Right atrium auricular region (tissue), 2 donors: ENCODE measurements around the gene TRIM47. TPM values are rescaled to one million over a fixed set of nuclear protein-coding genes. Genes with fewer than 3 reads are reported as not detected.

Source experiments
- DNase-seq: peaks from one replicate; pipeline ENCODE4 v3.0.0-alpha.2; 2019; ENCODE audit warnings: low spot score
- H3K27ac ChIP-seq, 2 donors: fragments of 200-600 bp; sonication (generic); 1 replicate in 1 of 2; 2 replicates in 1 of 2; pipeline ENCODE4 v1.5.1; 2016 to 2019
- H3K27me3 ChIP-seq, 2 donors: fragments of 200-600 bp; sonication (generic); one replicate each; pipeline versions ENCODE4 v1.5.1 to v1.6.0; 2017 to 2019
- H3K36me3 ChIP-seq: fragments of 200-600 bp; sonication (generic); one replicate; pipeline ENCODE4 v1.5.1; 2016
- H3K4me1 ChIP-seq, 2 donors: fragments of 200-600 bp; sonication (generic); one replicate each; pipeline versions ENCODE4 v1.5.1 to v1.6.0; 2017 to 2019
- H3K4me3 ChIP-seq, 2 donors: fragments of 200-600 bp; sonication (generic); 1 replicate in 1 of 2; 2 replicates in 1 of 2; pipeline ENCODE4 v1.5.1; 2017 to 2019; ENCODE audit warnings: mild to moderate bottlenecking in 1 of 2, moderate library complexity in 1 of 2
- H3K9me3 ChIP-seq, 2 donors: fragments of 200-600 bp; sonication (generic); one replicate each; pipeline ENCODE4 v1.5.1; 2019
- CTCF ChIP-seq, 2 donors: fragments of 200-600 bp; sonication (generic); IDR thresholded peaks; one replicate each; pipeline ENCODE4 v1.5.1; 2019; ENCODE audit warnings: antibody characterized with exemption in 2 of 2
- total RNA-seq, 2 donors: library from RNA; depleted of rRNA; stranded (reverse); fragments of >200 nt; gene quantifications; one replicate each; pipeline ENCODE4 v1.1.0, GENCODE V29; 2016

TRIM47 gene
- 10 to 100 TPM; 16.8 to 24.8 TPM for total RNA-seq

- Histone ChIP-seq H3K4me1 (peaks cover 0 to 50% of the 10 kb centered on the region in 2 donors), H3K4me3 (peak within 1 kb of the TSS; percentile 59 to 63), H3K27ac (peak within 1 kb of the TSS; percentile 93 to 94), H3K27me3 (no peaks in the 10 kb centered on the region), H3K36me3 (peaks cover 20% of the 10 kb centered on the region), H3K9me3 (no peaks in the 10 kb centered on the region)
- TF ChIP-seq CTCF (IDR thresholded peaks at IDR 0.05): no peak
- peak; percentile 72 for DNase-seq
These were observed at the start of gene TRIM47 for GRCh38 chr17:75878174-75878998. TSS of gene TRIM47 (minus strand) at chr17:75878581. CDS start at chr17:75878548, 33 bp downstream.

DNA sequence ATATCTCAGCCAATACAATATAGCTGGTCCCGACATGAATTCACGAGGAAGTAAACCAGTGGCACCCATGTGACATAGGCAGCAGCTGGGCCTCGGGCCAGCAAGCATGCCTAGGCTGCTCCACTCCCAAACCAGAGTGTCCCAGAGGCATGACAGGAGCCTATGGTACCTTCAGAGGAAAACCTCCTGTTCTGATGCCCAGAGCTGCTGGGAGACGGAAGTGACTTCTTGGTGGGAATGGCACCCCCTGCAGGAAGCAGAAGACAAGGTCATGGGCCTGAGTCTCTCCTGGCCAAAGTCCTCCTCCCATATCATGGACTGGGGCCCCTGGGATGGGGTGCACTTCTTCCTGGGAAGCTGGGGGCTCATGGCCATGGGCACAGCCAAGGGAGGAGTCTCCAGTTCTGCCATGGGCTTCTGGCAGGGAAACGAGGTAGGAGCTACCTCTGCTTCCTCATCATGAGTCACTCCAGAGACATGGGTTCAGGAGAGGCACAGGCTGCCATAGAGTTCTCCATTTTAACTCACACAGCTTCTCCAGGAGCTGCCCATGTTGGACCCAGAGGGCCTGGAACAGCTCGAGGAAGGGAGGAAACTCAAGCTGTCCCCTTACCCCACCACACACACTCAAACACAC is 49.0 kb upstream of the TRIM47 start:
- Histone ChIP-seq H3K9me3 (no peaks in the 10 kb centered on the region), H3K4me3 (no peak overlapping the region), H3K27me3 (no peaks in the 10 kb centered on the region), H3K36me3 (no peaks in the 10 kb centered on the region), H3K27ac (no peak overlapping the region), H3K4me1 (peaks cover 0 to 10% of the 10 kb centered on the region in 2 donors)
- no peak for DNase-seq
- TF ChIP-seq CTCF (IDR thresholded peaks at IDR 0.05): peak; percentile 10 to 36

- H3K27ac ChIP-seq: no peak overlapping the region
- no peak for TF ChIP-seq CTCF (IDR thresholded peaks at IDR 0.05)
- H3K4me1 ChIP-seq: peaks cover 0 to 14% of the 10 kb centered on the region in 2 donors
- H3K4me3 ChIP-seq: no peak overlapping the region
- DNase-seq: no peak
- H3K9me3 ChIP-seq: no peaks in the 10 kb centered on the region
- H3K27me3 ChIP-seq: no peaks in the 10 kb centered on the region
- no peaks in the 10 kb centered on the region for H3K36me3 ChIP-seq
These were observed 48.1 kb upstream of the TRIM47 start for GRCh38 chr17:75926456-75926855.

DNA sequence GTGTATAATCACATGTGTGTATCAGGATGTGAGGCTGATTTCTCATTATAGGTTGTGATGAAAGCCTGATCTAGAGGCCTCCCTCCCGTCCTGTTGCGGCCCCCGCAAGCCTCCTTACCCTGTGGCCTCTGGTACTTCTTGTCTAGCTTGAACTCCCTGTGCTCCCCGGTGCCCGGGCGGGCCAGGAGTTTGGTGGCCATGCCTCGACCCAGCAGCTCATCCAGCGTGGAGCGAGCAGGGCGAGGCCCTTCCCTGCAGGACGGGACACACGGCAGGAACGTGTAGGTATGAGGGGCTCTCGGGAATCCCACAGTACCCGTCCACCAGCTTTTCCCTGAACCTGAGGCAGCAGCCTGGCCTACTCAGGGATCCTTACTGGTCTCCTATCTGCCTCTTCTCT is 47.5 kb upstream of the TRIM47 start:
- H3K27me3 ChIP-seq: no peaks in the 10 kb centered on the region
- no peak for TF ChIP-seq CTCF (IDR thresholded peaks at IDR 0.05)
- no peak overlapping the region for H3K27ac ChIP-seq
- no peak overlapping the region for H3K4me3 ChIP-seq
- H3K4me1 ChIP-seq: peaks cover 0 to 14% of the 10 kb centered on the region in 2 donors
- no peaks in the 10 kb centered on the region for H3K9me3 ChIP-seq
- no peaks in the 10 kb centered on the region for H3K36me3 ChIP-seq
- no peak for DNase-seq

DNA sequence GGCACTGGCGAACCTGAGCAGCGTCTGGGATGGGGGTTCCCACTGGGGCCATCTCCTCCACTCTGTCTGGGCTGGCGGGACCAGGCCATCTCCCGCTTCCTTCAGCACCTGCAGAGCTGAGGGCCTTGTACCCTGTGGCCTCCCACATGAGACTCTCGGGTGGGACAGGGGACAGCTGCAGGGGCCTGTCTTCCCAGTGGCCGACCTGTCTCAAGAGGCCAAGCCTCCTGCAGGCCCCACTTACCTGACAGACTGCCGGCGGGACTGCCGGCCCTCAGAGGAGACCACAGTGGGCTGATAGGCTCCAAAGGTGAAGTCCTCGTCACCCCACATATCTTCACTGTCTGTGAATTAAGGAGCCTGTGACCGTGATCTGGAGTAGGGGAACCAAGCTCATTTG is 46.7 kb upstream of the TRIM47 start:
- Histone ChIP-seq H3K27me3 (no peaks in the 10 kb centered on the region), H3K27ac (no peak overlapping the region), H3K4me3 (no peak overlapping the region), H3K36me3 (no peaks in the 10 kb centered on the region), H3K4me1 (peaks cover 0 to 14% of the 10 kb centered on the region in 2 donors), H3K9me3 (no peaks in the 10 kb centered on the region)
- no peak for TF ChIP-seq CTCF (IDR thresholded peaks at IDR 0.05)
- DNase-seq: no peak
